HEK293 (cell line): ENCODE results near the gene LRAT.

ENCODE experiments used
- CTCF ChIA-PET: fragments of 350-600 bp; formaldehyde crosslinking; extraction: SDS; loops from one replicate; lab custom pipeline; 2021; ENCODE audit warnings: antibody characterized with exemption; lab: Yijun Ruan, JAX
- POLR2A ChIA-PET: fragments of 300-600 bp; formaldehyde crosslinking; extraction: SDS; loops from one replicate; lab custom pipeline; 2020; ENCODE audit warnings: antibody characterized with exemption, inconsistent platforms; lab: Yijun Ruan, JAX
- H3K27ac ChIP-seq: fragments of 200-500 bp; sonication (Bioruptor generic); 2 replicates; pipeline ENCODE4 v1.5.1; 2014; ENCODE audit warnings: low read depth, low read length, control low read depth, inconsistent platforms; ENCODE audit errors: extremely low read depth
- H3K36me3 ChIP-seq, 2 experiments: fragments of 200-500 bp in 1 of 2; sonication (Bioruptor generic) in 1 of 2; 1 replicate in 1 of 2; 2 replicates in 1 of 2; pipeline ENCODE4 v1.5.1; 2014 to 2017; ENCODE audit warnings: inconsistent platforms in 2 of 2, low read length in 2 of 2; ENCODE audit not compliant: control insufficient read depth in 2 of 2, insufficient read depth in 1 of 2
- H3K4me1 ChIP-seq: fragments of 200-500 bp; sonication (Bioruptor generic); 2 replicates; pipeline ENCODE4 v1.5.1; 2014; ENCODE audit warnings: mild to moderate bottlenecking, low read length, inconsistent platforms; ENCODE audit not compliant: control insufficient read depth, insufficient read depth
- H3K4me3 ChIP-seq: 2 replicates; pipeline ENCODE4 v1.5.1; 2011; ENCODE audit warnings: low read depth, mild to moderate bottlenecking, control low read depth, low read length, moderate library complexity
- H3K9me3 ChIP-seq: fragments of 200-500 bp; sonication (Bioruptor generic); 2 replicates; pipeline ENCODE4 v1.5.1; 2014; ENCODE audit warnings: low read depth, low read length, inconsistent platforms; ENCODE audit not compliant: control insufficient read depth, insufficient read depth
- CTCF ChIP-seq: fragments of 450-650 bp; formaldehyde crosslinking; IDR thresholded peaks from 2 replicates; pipeline ENCODE4 v1.5.1; 2016; ENCODE audit warnings: missing biosample characterization, missing genetic modification characterization
- GLIS1 ChIP-seq: fragments of 450-650 bp; formaldehyde crosslinking; IDR thresholded peaks from 2 replicates; pipeline ENCODE4 v1.5.1; 2016; ENCODE audit warnings: missing biosample characterization, missing genetic modification characterization
- HOXA7 ChIP-seq: sonication (generic); formaldehyde crosslinking; IDR thresholded peaks from 2 replicates; pipeline ENCODE4 v1.8.1; 2022; ENCODE audit warnings: missing genetic modification reagents, borderline replicate concordance
- MZF1 ChIP-seq: fragments of 450-650 bp; formaldehyde crosslinking; IDR thresholded peaks from 2 replicates; pipeline ENCODE4 v1.5.1; 2017; ENCODE audit warnings: missing biosample characterization, missing genetic modification characterization, borderline replicate concordance
- PRDM2 ChIP-seq: fragments of 450-650 bp; formaldehyde crosslinking; IDR thresholded peaks from 2 replicates; pipeline ENCODE4 v1.5.1; 2016; ENCODE audit warnings: missing biosample characterization, missing genetic modification characterization, borderline replicate concordance
- SP7 ChIP-seq: fragments of 450-650 bp; formaldehyde crosslinking; IDR thresholded peaks from 2 replicates; pipeline ENCODE4 v1.5.1; 2016; ENCODE audit warnings: missing biosample characterization, missing genetic modification characterization
- WT1 ChIP-seq: fragments of 450-650 bp; formaldehyde crosslinking; IDR thresholded peaks from 2 replicates; pipeline ENCODE4 v1.5.1; 2016; ENCODE audit warnings: missing biosample characterization, missing genetic modification characterization
- YY1 ChIP-seq: fragments of 450-650 bp; formaldehyde crosslinking; IDR thresholded peaks from 2 replicates; pipeline ENCODE4 v1.5.1; 2018; ENCODE audit warnings: missing biosample characterization, missing genetic modification characterization
- ZBTB49 ChIP-seq: fragments of 450-650 bp; formaldehyde crosslinking; IDR thresholded peaks from 2 replicates; pipeline ENCODE4 v1.5.1; 2016; ENCODE audit warnings: missing biosample characterization, missing genetic modification characterization, low read depth
- ZFP69B ChIP-seq: fragments of 450-650 bp; formaldehyde crosslinking; IDR thresholded peaks from 2 replicates; pipeline ENCODE4 v1.5.1; 2016; ENCODE audit warnings: missing biosample characterization, missing genetic modification characterization
- ZNF341 ChIP-seq: fragments of 450-650 bp; formaldehyde crosslinking; IDR thresholded peaks from 2 replicates; pipeline ENCODE4; 2016; ENCODE audit warnings: low read depth, missing biosample characterization, missing genetic modification characterization
- ZNF488 ChIP-seq: fragments of 450-650 bp; formaldehyde crosslinking; IDR thresholded peaks from 2 replicates; pipeline ENCODE4 v1.5.1; 2016; ENCODE audit warnings: missing biosample characterization, missing genetic modification characterization
- ZNF549 ChIP-seq: fragments of 450-650 bp; IDR thresholded peaks from 2 replicates; pipeline ENCODE4 v1.5.1; 2018; ENCODE audit warnings: missing biosample characterization, missing genetic modification characterization, mild to moderate bottlenecking, inconsistent platforms, moderate library complexity
- ZNF561 ChIP-seq: fragments of 450-650 bp; IDR thresholded peaks from 2 replicates; pipeline ENCODE4 v1.5.1; 2018; ENCODE audit warnings: missing biosample characterization, missing genetic modification characterization, borderline replicate concordance
- ZNF580 ChIP-seq: fragments of 450-650 bp; formaldehyde crosslinking; IDR thresholded peaks from 2 replicates; pipeline ENCODE4 v1.5.1; 2016; ENCODE audit warnings: missing biosample characterization, missing genetic modification characterization
- ZNF639 ChIP-seq: fragments of 450-650 bp; formaldehyde crosslinking; IDR thresholded peaks from 2 replicates; pipeline ENCODE4 v1.5.1; 2016; ENCODE audit warnings: missing biosample characterization, missing genetic modification characterization
- ZSCAN18 ChIP-seq: fragments of 450-650 bp; formaldehyde crosslinking; IDR thresholded peaks from 2 replicates; pipeline ENCODE4 v1.5.1; 2016; ENCODE audit warnings: missing biosample characterization, missing genetic modification characterization

Gene LRAT

GRCh38 chr4:154720618-154721267 lies 23.1 kb upstream of the LRAT start:
- CTCF ChIA-PET, result interaction anchor here (0.5 to 1.2 kb wide), 2 partner anchors 13 to 95 kb away, joined by 3 read pairs; no protein-coding TSS in a partner anchor
- no peak overlapping the region for H3K4me3 ChIP-seq
- no peaks in the 10 kb centered on the region for H3K36me3 ChIP-seq

More at GRCh38 chr4:154720618-154721267, 23.1 kb upstream of the LRAT start:
- no peaks in the 10 kb centered on the region for H3K4me1 ChIP-seq
- POLR2A ChIA-PET, result interaction anchor here (0.6 kb wide), 1 partner anchor 170 kb away, joined by 3 read pairs; the partner anchor contains the start of gene PLRG1
- TF ChIP-seq ZNF341 (tag by site-specific recombination) (no peak), ZFP69B (tag by site-specific recombination) (no peak), GLIS1 (tag by site-specific recombination) (no peak), WT1 (tag by site-specific recombination) (no peak), ZNF549 (tag by site-specific recombination) (no peak), ZSCAN18 (tag by site-specific recombination) (no peak), ZNF561 (tag by site-specific recombination) (no peak), YY1 (tag by site-specific recombination) (no peak), ZNF488 (tag by site-specific recombination) (no peak), HOXA7 (no peak), CTCF (tag by site-specific recombination) (no peak), MZF1 (tag by site-specific recombination) (no peak), SP7 (no peak), PRDM2 (tag by site-specific recombination) (no peak), ZBTB49 (no peak), ZNF580 (tag by site-specific recombination) (no peak), ZNF639 (tag by site-specific recombination) (no peak)
- H3K9me3 ChIP-seq, result no peaks in the 10 kb centered on the region
- no peak overlapping the region for H3K27ac ChIP-seq
